Activated CD8-positive, alpha-beta T cell treated with anti-CD3 and anti-CD28 coated beads for 36 hours (primary cell): ENCODE measurements around the gene FAM111B. TPM values are rescaled to one million over a fixed set of nuclear protein-coding genes. Genes with fewer than 3 reads are reported as not detected.

Experiments
- ATAC-seq: fragments of 200-7000 bp; cut with Tn5 transposase; one replicate; pipeline ENCODE4 v1.10.0; 2021; ENCODE audit warnings: mild to moderate bottlenecking, moderate library complexity
- CTCF ChIA-PET: fragments of 350-600 bp; sonication (Branson Sonifier 250); formaldehyde crosslinking; loops from one replicate; lab custom pipeline; 2021; ENCODE audit warnings: antibody characterized with exemption; lab: Charles Lee
- POLR2A ChIA-PET: fragments of 350-600 bp; sonication (Branson Sonifier 250); formaldehyde crosslinking; loops from one replicate; lab custom pipeline; 2021; ENCODE audit warnings: antibody characterized with exemption; lab: Charles Lee
- DNase-seq: peaks from one replicate; pipeline ENCODE4 v3.0.0-alpha.2; 2020
- H3K27ac Mint-ChIP-seq: one replicate; pipeline ENCODE4 v1.8.0; 2021; ENCODE audit warnings: mild to moderate bottlenecking, mixed read lengths
- H3K27me3 Mint-ChIP-seq: one replicate; pipeline ENCODE4 v1.8.0; 2021; ENCODE audit warnings: mixed read lengths
- H3K36me3 Mint-ChIP-seq: one replicate; pipeline ENCODE4 v1.8.0; 2021; ENCODE audit warnings: low read depth, mixed read lengths
- H3K4me1 Mint-ChIP-seq: one replicate; pipeline ENCODE4 v1.8.0; 2021; ENCODE audit warnings: low read depth, mixed read lengths
- H3K4me3 Mint-ChIP-seq: one replicate; pipeline ENCODE4 v1.8.0; 2021; ENCODE audit warnings: mild to moderate bottlenecking, moderate library complexity, mixed read lengths
- H3K9me3 Mint-ChIP-seq: one replicate; pipeline ENCODE4 v1.8.0; 2021; ENCODE audit warnings: mixed read lengths
- intact Hi-C: fragments of 100-400 bp; cut with micrococcal nuclease; formaldehyde crosslinking; loops from one replicate; pipeline ENCODE4 v1.10.0; 2022
- total RNA-seq, 2 experiments: library from RNA; stranded (reverse); gene quantifications; one replicate each; pipeline ENCODE4 v1.2.3, GENCODE V29; 2021
- TF ChIP-seq, protein P1 (sequence below): fragments of 200-600 bp; IDR thresholded peaks from one replicate; pipeline ENCODE4 v1.8.0; 2022; ENCODE audit warnings: antibody characterized with exemption, mild to moderate bottlenecking

Gene FAM111B
- total RNA-seq, 2 experiments from 2014 or later = 18.2 to 18.3 TPM

DNA sequence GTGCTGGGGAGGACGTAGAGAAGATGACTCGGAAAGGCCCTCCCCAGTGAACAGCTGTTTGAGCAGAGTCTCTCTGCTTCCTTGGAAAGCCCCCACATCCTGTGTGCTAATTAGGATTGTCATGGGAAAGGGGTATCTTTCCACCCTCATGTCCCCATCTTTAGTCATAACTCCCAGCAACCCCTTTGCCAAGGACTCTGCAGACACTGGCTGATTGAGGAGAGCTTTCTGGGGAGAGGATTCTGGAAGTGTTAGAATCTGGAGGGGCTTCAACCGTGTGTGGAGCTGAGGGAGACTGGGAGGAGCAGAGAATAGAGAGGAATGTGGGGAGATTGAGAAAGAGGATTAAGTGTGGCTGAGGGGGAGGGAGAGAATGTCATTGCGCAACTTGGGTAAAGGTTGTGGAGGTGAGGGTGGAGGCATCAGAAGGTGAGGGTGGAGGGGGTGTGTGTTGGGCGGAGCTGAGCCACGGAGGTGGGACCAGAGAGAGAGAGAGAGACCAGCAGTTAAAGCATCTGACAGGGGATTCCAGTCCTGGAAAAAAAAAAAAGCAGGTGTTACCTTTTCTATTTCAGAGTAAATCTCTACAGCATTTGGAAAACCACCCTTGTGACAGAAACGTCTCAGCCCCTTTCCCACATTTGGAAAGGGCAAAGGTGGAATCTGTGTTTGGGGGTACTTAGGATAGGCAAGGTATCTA, 67.1 kb downstream of the FAM111B start:
- TF ChIP-seq, protein P1, sequence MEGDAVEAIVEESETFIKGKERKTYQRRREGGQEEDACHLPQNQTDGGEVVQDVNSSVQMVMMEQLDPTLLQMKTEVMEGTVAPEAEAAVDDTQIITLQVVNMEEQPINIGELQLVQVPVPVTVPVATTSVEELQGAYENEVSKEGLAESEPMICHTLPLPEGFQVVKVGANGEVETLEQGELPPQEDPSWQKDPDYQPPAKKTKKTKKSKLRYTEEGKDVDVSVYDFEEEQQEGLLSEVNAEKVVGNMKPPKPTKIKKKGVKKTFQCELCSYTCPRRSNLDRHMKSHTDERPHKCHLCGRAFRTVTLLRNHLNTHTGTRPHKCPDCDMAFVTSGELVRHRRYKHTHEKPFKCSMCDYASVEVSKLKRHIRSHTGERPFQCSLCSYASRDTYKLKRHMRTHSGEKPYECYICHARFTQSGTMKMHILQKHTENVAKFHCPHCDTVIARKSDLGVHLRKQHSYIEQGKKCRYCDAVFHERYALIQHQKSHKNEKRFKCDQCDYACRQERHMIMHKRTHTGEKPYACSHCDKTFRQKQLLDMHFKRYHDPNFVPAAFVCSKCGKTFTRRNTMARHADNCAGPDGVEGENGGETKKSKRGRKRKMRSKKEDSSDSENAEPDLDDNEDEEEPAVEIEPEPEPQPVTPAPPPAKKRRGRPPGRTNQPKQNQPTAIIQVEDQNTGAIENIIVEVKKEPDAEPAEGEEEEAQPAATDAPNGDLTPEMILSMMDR = no peak
- H3K4me3 Mint-ChIP-seq = no peak overlapping the region
- peaks cover 9% of the 10 kb centered on the region for H3K4me1 Mint-ChIP-seq
- no peak for ATAC-seq
- CTCF ChIA-PET = interaction anchor here (0.6 to 9.9 kb wide), 6 partner anchors 11 to 256 kb away, joined by 3 to 180 read pairs (median 8); no protein-coding TSS in a partner anchor
- peaks cover 13% of the 10 kb centered on the region for H3K27me3 Mint-ChIP-seq
- no peaks in the 10 kb centered on the region for H3K9me3 Mint-ChIP-seq
- intact Hi-C loops = loop anchor here (5.0 kb wide), 1 partner anchor 113 kb away; no protein-coding TSS in a partner anchor
- H3K27ac Mint-ChIP-seq = no peak overlapping the region
- no peak for DNase-seq
- POLR2A ChIA-PET = interaction anchor here (1.0 to 1.5 kb wide), 3 partner anchors 12 to 21 kb away, joined by 3 to 5 read pairs (median 3); no protein-coding TSS in a partner anchor
- no peaks in the 10 kb centered on the region for H3K36me3 Mint-ChIP-seq

DNA sequence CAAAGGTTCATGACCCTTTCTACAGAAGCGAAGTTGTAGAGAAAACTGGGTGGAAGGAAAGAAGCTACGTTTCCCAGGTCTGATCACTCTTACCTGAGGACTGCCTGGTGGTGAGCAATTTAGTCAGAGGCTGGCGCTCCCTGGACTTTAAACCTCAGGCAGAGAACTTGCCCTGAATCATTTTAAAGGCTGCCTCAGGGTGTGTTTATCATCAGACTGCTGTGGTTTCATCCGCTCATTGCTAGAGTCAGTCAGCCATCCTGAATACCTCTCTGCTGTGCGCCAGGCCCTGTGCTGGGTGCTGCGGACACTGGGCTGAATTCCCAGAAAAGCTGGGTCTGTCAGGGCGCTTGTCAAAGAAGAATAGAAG, 67.6 kb downstream of the FAM111B start:
- H3K36me3 Mint-ChIP-seq = no peaks in the 10 kb centered on the region
- TF ChIP-seq, protein P1 = no peak
- ATAC-seq (no peak), DNase-seq (no peak)
- H3K9me3 Mint-ChIP-seq = peaks cover 4% of the 10 kb centered on the region
- CTCF ChIA-PET = interaction anchor here (0.6 to 9.9 kb wide), 9 partner anchors 10 to 255 kb away, joined by 3 to 180 read pairs (median 6); partner anchors contain the start of gene FAM111A
- POLR2A ChIA-PET = interaction anchor here (1.0 to 1.5 kb wide), 3 partner anchors 11 to 19 kb away, joined by 3 to 7 read pairs (median 5); no protein-coding TSS in a partner anchor
- no peak overlapping the region for H3K27ac Mint-ChIP-seq
- no peak overlapping the region for H3K4me3 Mint-ChIP-seq
- H3K4me1 Mint-ChIP-seq = peaks cover 9% of the 10 kb centered on the region
- H3K27me3 Mint-ChIP-seq = peaks cover 13% of the 10 kb centered on the region
- intact Hi-C loops = loop anchor here (5.0 kb wide), 1 partner anchor 113 kb away; no protein-coding TSS in a partner anchor

DNA sequence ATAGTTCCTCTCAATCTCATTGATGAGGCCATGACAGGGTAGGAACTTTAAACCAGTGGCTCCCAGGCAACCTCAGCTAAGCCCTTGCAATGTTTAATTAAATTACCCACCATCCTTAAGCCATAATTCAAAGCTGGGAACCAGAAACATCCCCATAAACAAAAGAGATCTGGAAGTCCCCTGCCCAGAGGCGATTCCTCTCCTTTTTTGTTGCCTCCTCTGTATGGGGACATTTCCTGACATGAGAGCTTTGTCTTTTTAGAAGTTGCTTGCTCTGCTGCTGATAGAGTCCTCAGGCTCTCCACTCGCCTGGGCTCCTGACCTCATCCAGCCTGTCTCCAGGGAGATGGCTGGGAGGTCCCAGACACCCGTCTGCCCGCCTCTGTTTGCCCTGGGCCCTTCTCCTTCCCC, 68.1 kb downstream of the FAM111B start:
- CTCF ChIA-PET = interaction anchor here (0.6 to 9.9 kb wide), 9 partner anchors 10 to 255 kb away, joined by 3 to 180 read pairs (median 5); partner anchors contain the start of gene FAM111A
- ATAC-seq (no peak), DNase-seq (no peak)

DNA sequence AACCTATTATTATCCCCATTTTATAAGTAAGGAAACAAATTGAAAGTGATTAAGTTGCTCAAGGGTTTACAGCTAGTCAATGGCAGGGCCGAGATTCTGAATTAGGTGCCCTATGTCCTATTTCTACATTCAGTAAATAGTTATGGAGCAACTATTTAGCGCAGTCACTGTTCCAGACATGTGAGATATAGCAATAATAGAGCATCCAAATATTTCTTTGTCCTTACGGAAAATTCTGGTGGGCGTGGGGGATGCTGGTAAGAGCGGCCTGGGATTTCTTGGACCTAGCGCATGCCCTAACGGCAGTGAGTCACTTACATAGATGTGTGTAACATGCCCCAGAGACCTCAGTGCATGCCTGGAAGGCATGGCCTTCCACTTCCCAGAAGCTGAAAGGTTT, 69.3 kb downstream of the FAM111B start:
- TF ChIP-seq, protein P1 = no peak
- DNase-seq (no peak), ATAC-seq (no peak)
- H3K27ac Mint-ChIP-seq = no peak overlapping the region
- peaks cover 9% of the 10 kb centered on the region for H3K4me1 Mint-ChIP-seq
- H3K27me3 Mint-ChIP-seq = peaks cover 13% of the 10 kb centered on the region
- POLR2A ChIA-PET = no interaction called here
- intact Hi-C loops = no loop called here
- peaks cover 5% of the 10 kb centered on the region for H3K9me3 Mint-ChIP-seq
- CTCF ChIA-PET = interaction anchor here (1.4 to 9.9 kb wide), 2 partner anchors 9 to 16 kb away, joined by 3 to 180 read pairs; no protein-coding TSS in a partner anchor
- no peaks in the 10 kb centered on the region for H3K36me3 Mint-ChIP-seq
- no peak overlapping the region for H3K4me3 Mint-ChIP-seq

More for the DNA sequence above, 68.1 kb downstream of the FAM111B start:
- no peak overlapping the region for H3K27ac Mint-ChIP-seq
- intact Hi-C loops = no loop called here
- TF ChIP-seq, protein P1 = no peak
- H3K27me3 Mint-ChIP-seq = peaks cover 13% of the 10 kb centered on the region
- POLR2A ChIA-PET = interaction anchor here (1.0 to 1.5 kb wide), 3 partner anchors 11 to 19 kb away, joined by 3 to 7 read pairs (median 5); no protein-coding TSS in a partner anchor
- H3K4me3 Mint-ChIP-seq = no peak overlapping the region
- H3K4me1 Mint-ChIP-seq = peaks cover 9% of the 10 kb centered on the region
- H3K36me3 Mint-ChIP-seq = no peaks in the 10 kb centered on the region
- peaks cover 5% of the 10 kb centered on the region for H3K9me3 Mint-ChIP-seq

Other genes starting within 250 kb of the FAM111B start
- gene GLYATL1, start 167.7 kb upstream of the FAM111B start, total RNA-seq = under 1 TPM in 1 of 2 experiments, not detected in 1; 0.18 TPM
- not detected for gene GLYATL1B, start 20.9 kb upstream of the FAM111B start, total RNA-seq
- gene FAM111A, start 35.6 kb downstream of the FAM111B start, total RNA-seq = 10 to 100 TPM; 71.8 to 74.5 TPM
- gene DTX4, start 64.9 kb downstream of the FAM111B start, total RNA-seq = under 1 TPM; 0.16 to 0.29 TPM
- not detected for gene MPEG1, start 105.7 kb downstream of the FAM111B start, total RNA-seq